Skin epidermis (tissue), 12 donors: ENCODE results near the gene FLOT1.
"Not testable (repeated sequence)": the region's sequence is repeated elsewhere in the genome, so short reads cannot be mapped to it uniquely, and the experiment has no call there.

Experiments used
- H3K27ac ChIP-seq, 21 experiments: fragments of 200-600 bp; sonication (generic) in 11 of 21; one replicate each; pipeline ENCODE4 v1.5.0; 2020; ENCODE audit warnings: mild to moderate bottlenecking in 3 of 21, inconsistent platforms in 2 of 21, moderate library complexity in 2 of 21
- H3K4me3 ChIP-seq, 7 experiments: fragments of 200-600 bp; sonication (generic) in 2 of 7; one replicate each; pipeline ENCODE4 v1.5.0; 2020; ENCODE audit warnings: inconsistent platforms in 2 of 7, mild to moderate bottlenecking in 2 of 7, moderate library complexity in 1 of 7

The FLOT1 gene

GRCh38 chr6:30726506-30727413 is 15.7 kb downstream of the FLOT1 start:
- Histone ChIP-seq H3K4me3 (no peak overlapping the region), H3K27ac (peak overlapping the region in 3 of 21 experiments; percentile 21 to 61 (median 24))

GRCh38 chr6:30725713-30726505 is 16.6 kb downstream of the FLOT1 start:
- Histone ChIP-seq H3K4me3 (no peak overlapping the region), H3K27ac (peak overlapping the region in 2 of 21 experiments; percentile 8 to 24)

GRCh38 chr6:30724906-30725667 is 17.4 kb downstream of the FLOT1 start:
- no peak overlapping the region for H3K4me3 ChIP-seq
- H3K27ac ChIP-seq, result peak overlapping the region in 2 of 21 experiments; percentile 34 to 38

- H3K4me3 ChIP-seq, result not testable (repeated sequence)
- peak overlapping the region in 4 of 21 experiments; percentile 13 to 42 (median 18) for H3K27ac ChIP-seq
These were observed 18.4 kb downstream of the FLOT1 start for GRCh38 chr6:30723843-30724741.

- H3K4me3 ChIP-seq, result peak overlapping the region in 1 of 7 experiments; percentile 91
- H3K27ac ChIP-seq, result peak overlapping the region in 5 of 21 experiments; percentile 11 to 99 (median 19)
These were observed 19.2 kb downstream of the FLOT1 start for GRCh38 chr6:30723159-30723842.

GRCh38 chr6:30722280-30723112 is 20.0 kb downstream of the FLOT1 start:
- peak overlapping the region in 20 of 21 experiments; percentile 31 to 99 (median 95) for H3K27ac ChIP-seq
- H3K4me3 ChIP-seq, result peak overlapping the region; percentile 70 to 91 (median 81)

GRCh38 chr6:30722025-30722279 is 20.5 kb downstream of the FLOT1 start:
- Histone ChIP-seq H3K27ac (peak overlapping the region; percentile 31 to 99 (median 95)), H3K4me3 (peak overlapping the region; percentile 70 to 91 (median 81))

GRCh38 chr6:30721198-30722024 is 21.1 kb downstream of the FLOT1 start:
- Histone ChIP-seq H3K27ac (peak overlapping the region; percentile 71 to 99 (median 95)), H3K4me3 (peak overlapping the region; percentile 70 to 91 (median 81))

GRCh38 chr6:30720738-30721197 is 21.7 kb downstream of the FLOT1 start:
- Histone ChIP-seq H3K4me3 (peak overlapping the region; percentile 70 to 91 (median 81)), H3K27ac (peak overlapping the region; percentile 71 to 99 (median 95))

GRCh38 chr6:30719791-30720737 is 22.4 kb downstream of the FLOT1 start, which contains the start of gene TUBB:
TSS of gene TUBB (plus strand) at chr6:30720352. CDS start at chr6:30720507, 155 bp downstream.
- peak within 1 kb of the TSS; percentile 71 to 99 (median 95) for H3K27ac ChIP-seq
- H3K4me3 ChIP-seq, result peak within 1 kb of the TSS; percentile 70 to 91 (median 81)

- Histone ChIP-seq H3K4me3 (peak overlapping the region; percentile 70 to 91 (median 81)), H3K27ac (peak overlapping the region in 20 of 21 experiments; percentile 71 to 99 (median 94))
These were observed 23.1 kb downstream of the FLOT1 start for GRCh38 chr6:30719356-30719755.

- Histone ChIP-seq H3K27ac (peak overlapping the region in 20 of 21 experiments; percentile 4 to 98 (median 84)), H3K4me3 (peak overlapping the region; percentile 17 to 63 (median 59))
These were observed 24.4 kb downstream of the FLOT1 start for GRCh38 chr6:30717845-30718720.

- H3K4me3 ChIP-seq, result peak within 1 kb of the TSS; percentile 54 to 63 (median 59)
- peak within 1 kb of the TSS in 20 of 21 experiments; percentile 77 to 96 (median 87) for H3K27ac ChIP-seq
These were observed 25.2 kb downstream of the FLOT1 start, which contains the start of gene MDC1 for GRCh38 chr6:30717129-30717844. TSS of gene MDC1 (minus strand) at chr6:30717281. CDS start at chr6:30715175, 2,106 bp downstream.
